K562 (cell line): ENCODE data around the gene CDCA3. TPM values are rescaled to one million over a fixed set of nuclear protein-coding genes. Genes with fewer than 3 reads are reported as not detected.

Source experiments
- ARID3A ChIP-seq: IDR thresholded peaks from 2 replicates; pipeline ENCODE4 v1.6.1; 2012; ENCODE audit warnings: low read depth, low read length, improper control_type of control experiment, borderline replicate concordance
- HMBOX1 ChIP-seq: sonication (generic); IDR thresholded peaks from 2 replicates; pipeline ENCODE4 v1.6.1; 2016
- HNRNPLL ChIP-seq: fragments of 200-400 bp; formaldehyde crosslinking; IDR thresholded peaks from 2 replicates; pipeline ENCODE4 v1.6.1; 2017; ENCODE audit warnings: low read length, low read depth, mild to moderate bottlenecking; ENCODE audit not compliant: poor library complexity, severe bottlenecking
- POLR3A ChIP-seq: IDR thresholded peaks from 2 replicates; pipeline ENCODE4 v1.6.1; 2011; ENCODE audit warnings: borderline replicate concordance, mild to moderate bottlenecking, moderate library complexity; ENCODE audit not compliant: insufficient read length, insufficient read depth; ENCODE audit errors: extremely low read depth
- SAP30 ChIP-seq: fragments of 200-600 bp; sonication (generic); IDR thresholded peaks from 2 replicates; pipeline ENCODE4 v1.6.1; 2012; ENCODE audit warnings: borderline replicate concordance, low read depth, mild to moderate bottlenecking, moderate library complexity, low read length, control low read depth, inconsistent platforms; ENCODE audit not compliant: insufficient read depth, poor library complexity, severe bottlenecking
- ZFP91 ChIP-seq: sonication (generic); formaldehyde crosslinking; IDR thresholded peaks from 2 replicates; pipeline ENCODE4 v1.8.0; 2022; ENCODE audit warnings: mild to moderate bottlenecking, missing genetic modification reagents
- ZNF354B ChIP-seq: fragments of 250-450 bp; sonication (Bioruptor Pico); IDR thresholded peaks from 2 replicates; pipeline ENCODE4 v1.4.0; 2020
- polyA plus RNA-seq, 8 experiments: library from polyadenylated mRNA; depleted of rRNA in 4 of 8; stranded (reverse) in 5 of 8; unstranded in 3 of 8; fragments of >200 nt; fragmentation: Nextera tagmentation in 2 of 8; fragmentation: Illumina TruSeq in 1 of 8; extraction: Ambion mirVana in 2 of 8; extraction: Trizol in 1 of 8; gene quantifications; 2 replicates each; pipeline versions ENCODE4 v1.2.1 to v1.2.3, GENCODE V29; 2011 to 2014; ENCODE audit warnings: inconsistent platforms in 1 of 8, missing spikeins in 1 of 8
- total RNA-seq, 7 experiments: library from RNA; depleted of rRNA in 6 of 7; stranded (reverse); fragments of >200 nt in 6 of 7; fragmentation: Illumina TruSeq in 2 of 7; extraction: Trizol in 2 of 7; gene quantifications; 2 replicates each; pipeline versions ENCODE4 v1.2.1 to v1.2.3, GENCODE V29; 2011 to 2021; ENCODE audit warnings: low replicate concordance in 1 of 7
- TF ChIP-seq, protein P1 (sequence below): fragments of 450-650 bp; IDR thresholded peaks from 2 replicates; pipeline ENCODE4 v1.6.1; 2016; ENCODE audit warnings: borderline replicate concordance
- TF ChIP-seq, protein P2 (sequence below): fragments of 250-450 bp; sonication (Bioruptor Pico); IDR thresholded peaks from 2 replicates; pipeline ENCODE4 v1.5.0; 2020; ENCODE audit warnings: mild to moderate bottlenecking, borderline replicate concordance
- TF ChIP-seq, protein P3 (sequence below): IDR thresholded peaks from 3 replicates; pipeline ENCODE4 v1.6.1; 2011; ENCODE audit warnings: borderline replicate concordance, mild to moderate bottlenecking, moderate library complexity; ENCODE audit not compliant: insufficient read length; ENCODE audit errors: extremely low read depth

The CDCA3 gene
- total and polyA plus RNA-seq, 9 of the 15 experiments (the other 6 are each of a cell fraction or from before 2014, with no cell fraction given): 24.2 to 80.8 (median 55.1) TPM

GRCh38 chr12:6851921-6852650 is 1.0 kb upstream of the CDCA3 start, which contains the start of gene USP5 (continued):
- no peak for TF ChIP-seq ZFP91
- TF ChIP-seq HMBOX1: 0 out of 2 replicates have a peak, but pooled peaks have one; percentile 1
- TF ChIP-seq HNRNPLL: peak; percentile 86
- TF ChIP-seq, protein P1, sequence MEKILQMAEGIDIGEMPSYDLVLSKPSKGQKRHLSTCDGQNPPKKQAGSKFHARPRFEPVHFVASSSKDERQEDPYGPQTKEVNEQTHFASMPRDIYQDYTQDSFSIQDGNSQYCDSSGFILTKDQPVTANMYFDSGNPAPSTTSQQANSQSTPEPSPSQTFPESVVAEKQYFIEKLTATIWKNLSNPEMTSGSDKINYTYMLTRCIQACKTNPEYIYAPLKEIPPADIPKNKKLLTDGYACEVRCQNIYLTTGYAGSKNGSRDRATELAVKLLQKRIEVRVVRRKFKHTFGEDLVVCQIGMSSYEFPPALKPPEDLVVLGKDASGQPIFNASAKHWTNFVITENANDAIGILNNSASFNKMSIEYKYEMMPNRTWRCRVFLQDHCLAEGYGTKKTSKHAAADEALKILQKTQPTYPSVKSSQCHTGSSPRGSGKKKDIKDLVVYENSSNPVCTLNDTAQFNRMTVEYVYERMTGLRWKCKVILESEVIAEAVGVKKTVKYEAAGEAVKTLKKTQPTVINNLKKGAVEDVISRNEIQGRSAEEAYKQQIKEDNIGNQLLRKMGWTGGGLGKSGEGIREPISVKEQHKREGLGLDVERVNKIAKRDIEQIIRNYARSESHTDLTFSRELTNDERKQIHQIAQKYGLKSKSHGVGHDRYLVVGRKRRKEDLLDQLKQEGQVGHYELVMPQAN: peak; percentile 83
- no peak for TF ChIP-seq POLR3A
- TF ChIP-seq ARID3A: no peak
- peak; percentile 80; the same call in 1 of the 2 replicates for TF ChIP-seq ZNF354B (CRISPR knock-in tag)
- TF ChIP-seq, protein P2, sequence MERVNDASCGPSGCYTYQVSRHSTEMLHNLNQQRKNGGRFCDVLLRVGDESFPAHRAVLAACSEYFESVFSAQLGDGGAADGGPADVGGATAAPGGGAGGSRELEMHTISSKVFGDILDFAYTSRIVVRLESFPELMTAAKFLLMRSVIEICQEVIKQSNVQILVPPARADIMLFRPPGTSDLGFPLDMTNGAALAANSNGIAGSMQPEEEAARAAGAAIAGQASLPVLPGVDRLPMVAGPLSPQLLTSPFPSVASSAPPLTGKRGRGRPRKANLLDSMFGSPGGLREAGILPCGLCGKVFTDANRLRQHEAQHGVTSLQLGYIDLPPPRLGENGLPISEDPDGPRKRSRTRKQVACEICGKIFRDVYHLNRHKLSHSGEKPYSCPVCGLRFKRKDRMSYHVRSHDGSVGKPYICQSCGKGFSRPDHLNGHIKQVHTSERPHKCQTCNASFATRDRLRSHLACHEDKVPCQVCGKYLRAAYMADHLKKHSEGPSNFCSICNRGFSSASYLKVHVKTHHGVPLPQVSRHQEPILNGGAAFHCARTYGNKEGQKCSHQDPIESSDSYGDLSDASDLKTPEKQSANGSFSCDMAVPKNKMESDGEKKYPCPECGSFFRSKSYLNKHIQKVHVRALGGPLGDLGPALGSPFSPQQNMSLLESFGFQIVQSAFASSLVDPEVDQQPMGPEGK (CRISPR knock-in tag): no peak
- TF ChIP-seq SAP30: peak; percentile 86
- TF ChIP-seq, protein P3, sequence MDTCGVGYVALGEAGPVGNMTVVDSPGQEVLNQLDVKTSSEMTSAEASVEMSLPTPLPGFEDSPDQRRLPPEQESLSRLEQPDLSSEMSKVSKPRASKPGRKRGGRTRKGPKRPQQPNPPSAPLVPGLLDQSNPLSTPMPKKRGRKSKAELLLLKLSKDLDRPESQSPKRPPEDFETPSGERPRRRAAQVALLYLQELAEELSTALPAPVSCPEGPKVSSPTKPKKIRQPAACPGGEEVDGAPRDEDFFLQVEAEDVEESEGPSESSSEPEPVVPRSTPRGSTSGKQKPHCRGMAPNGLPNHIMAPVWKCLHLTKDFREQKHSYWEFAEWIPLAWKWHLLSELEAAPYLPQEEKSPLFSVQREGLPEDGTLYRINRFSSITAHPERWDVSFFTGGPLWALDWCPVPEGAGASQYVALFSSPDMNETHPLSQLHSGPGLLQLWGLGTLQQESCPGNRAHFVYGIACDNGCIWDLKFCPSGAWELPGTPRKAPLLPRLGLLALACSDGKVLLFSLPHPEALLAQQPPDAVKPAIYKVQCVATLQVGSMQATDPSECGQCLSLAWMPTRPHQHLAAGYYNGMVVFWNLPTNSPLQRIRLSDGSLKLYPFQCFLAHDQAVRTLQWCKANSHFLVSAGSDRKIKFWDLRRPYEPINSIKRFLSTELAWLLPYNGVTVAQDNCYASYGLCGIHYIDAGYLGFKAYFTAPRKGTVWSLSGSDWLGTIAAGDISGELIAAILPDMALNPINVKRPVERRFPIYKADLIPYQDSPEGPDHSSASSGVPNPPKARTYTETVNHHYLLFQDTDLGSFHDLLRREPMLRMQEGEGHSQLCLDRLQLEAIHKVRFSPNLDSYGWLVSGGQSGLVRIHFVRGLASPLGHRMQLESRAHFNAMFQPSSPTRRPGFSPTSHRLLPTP: no peak
